HepG2 (cell line): Measurements from ENCODE around the gene NOL4L. TPM values are rescaled to one million over a fixed set of nuclear protein-coding genes. Genes with fewer than 3 reads are reported as not detected.

ENCODE experiments used
- ATAC-seq: fragments of 200-7000 bp; cut with Tn5 transposase; 3 replicates; pipeline ENCODE4 v1.9.1; 2020; ENCODE audit warnings: mild to moderate bottlenecking, moderate library complexity
- BruUV-seq: library from RNA; stranded (reverse); fragments of 400-500 nt; replicated peaks from 2 replicates; lab custom pipeline; 2021; lab: Mats Ljungman, UMichigan
- CTCF ChIA-PET: fragments of 300-600 bp; formaldehyde crosslinking; extraction: SDS; loops from one replicate; lab custom pipeline; 2021; ENCODE audit warnings: low total read pairs, inconsistent platforms, low intra/inter-chr PET ratio; lab: Yijun Ruan, JAX
- POLR2A ChIA-PET: fragments of 350-600 bp; sonication (Branson Sonifier 250); formaldehyde crosslinking; loops from one replicate; lab custom pipeline; 2020; ENCODE audit warnings: antibody characterized with exemption, inconsistent platforms; lab: Yijun Ruan, JAX
- DNase-seq: peaks from one replicate; pipeline ENCODE4 v3.0.0-alpha.2; 2015; ENCODE audit warnings: low spot score
- FAIRE-seq: peaks from 3 replicates; lab custom pipeline; 2011; peaks lifted over from hg19 to GRCh38; lab: Jason Lieb, UNC
- H2AFZ ChIP-seq: one replicate; pipeline ENCODE4 v1.6.1; 2011; ENCODE audit warnings: low read length, inconsistent platforms
- H3K27ac ChIP-seq: fragments of 300-600 bp; 3 replicates; pipeline ENCODE4 v1.8.0; 2011; ENCODE audit warnings: mixed run types, mild to moderate bottlenecking, mixed read lengths, low read length, inconsistent platforms; ENCODE audit not compliant: insufficient read depth; ENCODE audit errors: extremely low read length
- H3K27me3 ChIP-seq, 2 experiments: fragments of 200-600 bp in 1 of 2; 2 replicates in 1 of 2; 3 replicates in 1 of 2; pipeline versions ENCODE4 v1.6.0 to v1.8.0; 2011; ENCODE audit warnings: low read length in 2 of 2, mild to moderate bottlenecking in 2 of 2, moderate library complexity in 2 of 2, inconsistent platforms in 1 of 2; ENCODE audit not compliant: insufficient read depth in 2 of 2, control insufficient read depth in 1 of 2
- H3K36me3 ChIP-seq, 2 experiments: fragments of 200-600 bp in 1 of 2; replicated peaks in 1 of 2; 2 replicates in 1 of 2; 3 replicates in 1 of 2; pipeline versions ENCODE4 v1.5.1 to v1.8.0; 2011; ENCODE audit warnings: low read length in 2 of 2, inconsistent platforms in 1 of 2; ENCODE audit not compliant: insufficient read depth in 2 of 2, control insufficient read depth in 1 of 2
- H3K4me1 ChIP-seq: 2 replicates; pipeline ENCODE4 v1.5.1; 2012; ENCODE audit warnings: low read length, inconsistent platforms; ENCODE audit not compliant: insufficient read depth
- H3K4me2 ChIP-seq: 2 replicates; pipeline ENCODE4 v1.6.0; 2011; ENCODE audit warnings: low read depth, low read length, inconsistent platforms
- H3K4me3 ChIP-seq, 3 experiments: fragments of 200-600 bp in 1 of 3; sonication (generic), shearing (Covaris generic) in 1 of 3; replicated peaks in 1 of 3; 2 replicates each; pipeline ENCODE4 v1.5.1; 2011 to 2016; ENCODE audit warnings: low read length in 3 of 3, inconsistent platforms in 2 of 3, low read depth in 2 of 3, mild to moderate bottlenecking in 2 of 3, control low read depth in 1 of 3, mixed read lengths in 1 of 3; ENCODE audit not compliant: insufficient read depth in 1 of 3
- H3K79me2 ChIP-seq: one replicate; pipeline ENCODE4 v1.6.1; 2011; ENCODE audit warnings: low read length, inconsistent platforms; ENCODE audit not compliant: insufficient read depth
- H3K9ac ChIP-seq: 2 replicates; pipeline ENCODE4 v1.6.0; 2011; ENCODE audit warnings: mild to moderate bottlenecking, low read depth, low read length, inconsistent platforms; ENCODE audit not compliant: insufficient read depth
- H3K9me3 ChIP-seq: 2 replicates; pipeline ENCODE4 v1.5.1; 2012; ENCODE audit warnings: mild to moderate bottlenecking, low read length
- H4K20me1 ChIP-seq: 2 replicates; pipeline ENCODE4 v1.6.0; 2011; ENCODE audit warnings: inconsistent platforms, mild to moderate bottlenecking, low read length, moderate library complexity; ENCODE audit not compliant: insufficient read depth
- AGO2 ChIP-seq: fragments of 200-400 bp; formaldehyde crosslinking; optimal IDR thresholded peaks from 2 replicates; pipeline ENCODE3; 2017; ENCODE audit warnings: mild to moderate bottlenecking, low read depth, low read length, moderate library complexity
- FIP1L1 ChIP-seq: fragments of 200-400 bp; formaldehyde crosslinking; IDR thresholded peaks from 2 replicates; pipeline ENCODE4 v1.6.1; 2018; ENCODE audit warnings: low read depth, mild to moderate bottlenecking, low read length, moderate library complexity, borderline replicate concordance; ENCODE audit not compliant: insufficient read depth
- HIVEP1 ChIP-seq: sonication (generic); formaldehyde crosslinking; IDR thresholded peaks from 2 replicates; pipeline ENCODE4 v1.4.0; 2020; ENCODE audit warnings: mild to moderate bottlenecking, missing genetic modification reagents
- JUNB ChIP-seq: sonication (generic); formaldehyde crosslinking; IDR thresholded peaks from 2 replicates; pipeline ENCODE4 v1.8.0; 2022; ENCODE audit warnings: missing genetic modification reagents, mild to moderate bottlenecking, borderline replicate concordance
- KMT2A ChIP-seq: sonication (generic); formaldehyde crosslinking; IDR thresholded peaks from 2 replicates; pipeline ENCODE4 v1.4.0; 2020; ENCODE audit warnings: missing genetic modification reagents
- MAFK ChIP-seq, 2 experiments: IDR thresholded peaks in 1 of 2; conservative IDR thresholded peaks in 1 of 2; 2 replicates each; pipeline ENCODE4 v1.6.1; 2011; ENCODE audit warnings: improper control_type of control experiment in 2 of 2, low read length in 2 of 2
- NFE2L1 ChIP-seq: sonication (generic); formaldehyde crosslinking; IDR thresholded peaks from 2 replicates; pipeline ENCODE4 v1.4.0; 2020; ENCODE audit warnings: missing genetic modification reagents, mild to moderate bottlenecking, borderline replicate concordance
- POLR2A ChIP-seq, 2 experiments: IDR thresholded peaks; 2 replicates each; pipeline ENCODE4 v1.6.1; 2011; ENCODE audit warnings: low read depth in 2 of 2, low read length in 2 of 2, mild to moderate bottlenecking in 1 of 2, moderate library complexity in 1 of 2; ENCODE audit not compliant: insufficient read depth in 1 of 2
- SALL2 ChIP-seq: sonication (generic); formaldehyde crosslinking; IDR thresholded peaks from 2 replicates; pipeline ENCODE4 v1.8.1; 2023; ENCODE audit warnings: mild to moderate bottlenecking, missing genetic modification reagents, inconsistent platforms
- ZNF234 ChIP-seq: sonication (generic); formaldehyde crosslinking; conservative IDR thresholded peaks from 2 replicates; pipeline ENCODE4 v1.5.1; 2020; ENCODE audit warnings: mild to moderate bottlenecking, missing genetic modification reagents
- ZNF768 ChIP-seq: sonication (generic); formaldehyde crosslinking; IDR thresholded peaks from 2 replicates; pipeline ENCODE4 v1.4.0; 2020; ENCODE audit warnings: missing genetic modification reagents
- ZNF879 ChIP-seq: sonication (generic); formaldehyde crosslinking; IDR thresholded peaks from 2 replicates; pipeline ENCODE4 v1.8.1; 2023; ENCODE audit warnings: missing genetic modification reagents
- ZNF883 ChIP-seq: sonication (generic); formaldehyde crosslinking; IDR thresholded peaks from 2 replicates; pipeline ENCODE4 v1.5.1; 2020; ENCODE audit warnings: mild to moderate bottlenecking, missing genetic modification reagents; ENCODE audit errors: not compliant biosample characterization
- WGBS: methylation state at CpG from one replicate; pipeline ENCODE4 v1.1.6; 2017; ENCODE audit warnings: low lambda C conversion rate; 5-methylcytosine and 5-hydroxymethylcytosine counted together
- in situ Hi-C: cut with HindIII; loops from 2 replicates; pipeline ENCODE4 v1.10.0; 2017; ENCODE audit warnings: low pct_unique_long_range_greater_than_20kb; ENCODE audit not compliant: extremely low pct_ligation_motif_present
- intact Hi-C: fragments of 100-400 bp; cut with micrococcal nuclease; formaldehyde crosslinking; loops from one replicate; pipeline ENCODE4 v1.10.0; 2022; ENCODE audit not compliant: unreplicated experiment
- polyA plus RNA-seq, 8 experiments: library from polyadenylated mRNA; depleted of rRNA in 3 of 8; stranded (reverse) in 7 of 8; unstranded in 1 of 8; fragments of >200 nt; fragmentation: Illumina TruSeq in 4 of 8; extraction: Trizol in 4 of 8; gene quantifications; 2 replicates each; pipeline versions ENCODE4 v1.2.1 to v1.2.3, GENCODE V29; 2011 to 2016; ENCODE audit warnings: low read depth in 4 of 8, missing spikeins in 1 of 8, mixed read lengths in 1 of 8; ENCODE audit not compliant: insufficient read depth in 1 of 8
- total RNA-seq, 5 experiments: library from RNA; depleted of rRNA; stranded (reverse); fragments of >200 nt; fragmentation: Illumina TruSeq; extraction: Trizol; gene quantifications; 2 replicates each; pipeline ENCODE4 v1.2.3, GENCODE V29; 2016; ENCODE audit warnings: low read depth in 1 of 5
- TF ChIP-seq, protein P1 (sequence below): sonication (generic); formaldehyde crosslinking; IDR thresholded peaks from 2 replicates; pipeline ENCODE4 v1.4.0; 2020; ENCODE audit warnings: missing genetic modification reagents
- TF ChIP-seq, protein P2 (sequence below): sonication (generic); formaldehyde crosslinking; conservative IDR thresholded peaks from 2 replicates; pipeline ENCODE4 v1.8.0; 2022; ENCODE audit warnings: low read depth, missing genetic modification reagents
- TF ChIP-seq, protein P3 (sequence below): sonication (generic); formaldehyde crosslinking; IDR thresholded peaks from 2 replicates; pipeline ENCODE4 v1.5.0; 2020; ENCODE audit warnings: mild to moderate bottlenecking, missing genetic modification reagents
- TF ChIP-seq, protein P4 (sequence below): sonication (generic); formaldehyde crosslinking; IDR thresholded peaks from 2 replicates; pipeline ENCODE4 v1.5.0; 2020; ENCODE audit warnings: missing genetic modification reagents, mild to moderate bottlenecking, borderline replicate concordance

NOL4L gene
- total and polyA plus RNA-seq, 2 of the 13 experiments (the other 11 are each of a cell fraction or from before 2014, with no cell fraction given), result 16.6 to 35.4 TPM

DNA sequence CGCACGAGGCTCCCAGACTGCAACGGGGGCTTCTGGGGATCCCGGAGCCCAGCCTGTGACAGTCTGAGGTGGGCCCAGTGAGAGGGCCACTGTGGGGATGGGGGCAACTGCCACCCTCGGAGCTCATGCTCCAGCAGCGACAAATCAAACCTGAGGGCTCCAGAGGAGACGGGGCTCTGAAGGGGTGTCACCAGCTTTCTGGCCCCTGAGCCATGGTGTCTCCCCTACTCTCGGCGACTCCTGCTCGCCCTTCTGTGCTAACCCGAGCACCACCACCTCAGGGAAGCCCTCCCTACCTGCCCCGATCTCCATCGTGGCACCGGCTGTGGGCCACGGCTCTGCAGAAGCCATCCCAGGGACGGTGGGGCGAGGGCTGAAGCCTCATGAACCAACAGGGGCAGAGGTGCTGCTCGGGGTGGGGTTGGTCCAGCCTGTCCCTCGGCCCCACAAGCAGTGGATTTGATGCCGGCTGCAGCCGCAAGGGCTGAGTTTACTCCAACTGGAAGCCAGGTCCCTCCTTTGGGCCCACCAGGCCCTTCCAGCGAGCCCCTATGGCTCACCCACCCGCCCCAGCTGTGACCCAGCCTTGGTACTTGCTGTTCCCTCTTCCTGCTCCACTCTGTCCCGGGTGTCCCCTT is 124.3 kb downstream of the NOL4L start:
- H3K4me1 ChIP-seq, result peaks cover 27% of the 10 kb centered on the region
- 97% methylated on average over 23 of the region's 24 CpGs for WGBS
- no peak for DNase-seq
- TF ChIP-seq NFE2L1 (CRISPR knock-in tag) (no peak), FIP1L1 (no peak), AGO2 (peak; percentile 93), JUNB (no peak), KMT2A (CRISPR knock-in tag) (no peak), POLR2A (IDR thresholded peaks at IDR 0.05; ENCODE audit: insufficient read depth in 1 of 2, low read depth in 2 of 2, low read length in 2 of 2) (0 out of 4 replicates have a peak, but pooled peaks of 1 of the 2 experiments have one; percentile 14), HIVEP1 (CRISPR knock-in tag) (0 out of 2 replicates have a peak, but pooled peaks have one; percentile 23), SALL2 (CRISPR knock-in tag) (no peak), ZNF879 (CRISPR knock-in tag) (no peak), ZNF234 (CRISPR knock-in tag) (no peak), ZNF883 (no peak), ZNF768 (peak; percentile 45; the same call in 1 of the 2 replicates), MAFK (conservative IDR thresholded peaks at IDR 0.05 in 1 of 2, IDR thresholded peaks at IDR 0.05 in 1 of 2; ENCODE audit: low read length in 2 of 2) (no peak)
- TF ChIP-seq, protein P1, sequence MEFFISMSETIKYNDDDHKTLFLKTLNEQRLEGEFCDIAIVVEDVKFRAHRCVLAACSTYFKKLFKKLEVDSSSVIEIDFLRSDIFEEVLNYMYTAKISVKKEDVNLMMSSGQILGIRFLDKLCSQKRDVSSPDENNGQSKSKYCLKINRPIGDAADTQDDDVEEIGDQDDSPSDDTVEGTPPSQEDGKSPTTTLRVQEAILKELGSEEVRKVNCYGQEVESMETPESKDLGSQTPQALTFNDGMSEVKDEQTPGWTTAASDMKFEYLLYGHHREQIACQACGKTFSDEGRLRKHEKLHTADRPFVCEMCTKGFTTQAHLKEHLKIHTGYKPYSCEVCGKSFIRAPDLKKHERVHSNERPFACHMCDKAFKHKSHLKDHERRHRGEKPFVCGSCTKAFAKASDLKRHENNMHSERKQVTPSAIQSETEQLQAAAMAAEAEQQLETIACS (CRISPR knock-in tag), result no peak
- TF ChIP-seq, protein P2, sequence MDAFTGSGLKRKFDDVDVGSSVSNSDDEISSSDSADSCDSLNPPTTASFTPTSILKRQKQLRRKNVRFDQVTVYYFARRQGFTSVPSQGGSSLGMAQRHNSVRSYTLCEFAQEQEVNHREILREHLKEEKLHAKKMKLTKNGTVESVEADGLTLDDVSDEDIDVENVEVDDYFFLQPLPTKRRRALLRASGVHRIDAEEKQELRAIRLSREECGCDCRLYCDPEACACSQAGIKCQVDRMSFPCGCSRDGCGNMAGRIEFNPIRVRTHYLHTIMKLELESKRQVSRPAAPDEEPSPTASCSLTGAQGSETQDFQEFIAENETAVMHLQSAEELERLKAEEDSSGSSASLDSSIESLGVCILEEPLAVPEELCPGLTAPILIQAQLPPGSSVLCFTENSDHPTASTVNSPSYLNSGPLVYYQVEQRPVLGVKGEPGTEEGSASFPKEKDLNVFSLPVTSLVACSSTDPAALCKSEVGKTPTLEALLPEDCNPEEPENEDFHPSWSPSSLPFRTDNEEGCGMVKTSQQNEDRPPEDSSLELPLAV (CRISPR knock-in tag), result no peak
- TF ChIP-seq, protein P3, sequence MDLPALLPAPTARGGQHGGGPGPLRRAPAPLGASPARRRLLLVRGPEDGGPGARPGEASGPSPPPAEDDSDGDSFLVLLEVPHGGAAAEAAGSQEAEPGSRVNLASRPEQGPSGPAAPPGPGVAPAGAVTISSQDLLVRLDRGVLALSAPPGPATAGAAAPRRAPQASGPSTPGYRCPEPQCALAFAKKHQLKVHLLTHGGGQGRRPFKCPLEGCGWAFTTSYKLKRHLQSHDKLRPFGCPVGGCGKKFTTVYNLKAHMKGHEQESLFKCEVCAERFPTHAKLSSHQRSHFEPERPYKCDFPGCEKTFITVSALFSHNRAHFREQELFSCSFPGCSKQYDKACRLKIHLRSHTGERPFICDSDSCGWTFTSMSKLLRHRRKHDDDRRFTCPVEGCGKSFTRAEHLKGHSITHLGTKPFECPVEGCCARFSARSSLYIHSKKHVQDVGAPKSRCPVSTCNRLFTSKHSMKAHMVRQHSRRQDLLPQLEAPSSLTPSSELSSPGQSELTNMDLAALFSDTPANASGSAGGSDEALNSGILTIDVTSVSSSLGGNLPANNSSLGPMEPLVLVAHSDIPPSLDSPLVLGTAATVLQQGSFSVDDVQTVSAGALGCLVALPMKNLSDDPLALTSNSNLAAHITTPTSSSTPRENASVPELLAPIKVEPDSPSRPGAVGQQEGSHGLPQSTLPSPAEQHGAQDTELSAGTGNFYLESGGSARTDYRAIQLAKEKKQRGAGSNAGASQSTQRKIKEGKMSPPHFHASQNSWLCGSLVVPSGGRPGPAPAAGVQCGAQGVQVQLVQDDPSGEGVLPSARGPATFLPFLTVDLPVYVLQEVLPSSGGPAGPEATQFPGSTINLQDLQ (CRISPR knock-in tag), result no peak
- TF ChIP-seq, protein P4, sequence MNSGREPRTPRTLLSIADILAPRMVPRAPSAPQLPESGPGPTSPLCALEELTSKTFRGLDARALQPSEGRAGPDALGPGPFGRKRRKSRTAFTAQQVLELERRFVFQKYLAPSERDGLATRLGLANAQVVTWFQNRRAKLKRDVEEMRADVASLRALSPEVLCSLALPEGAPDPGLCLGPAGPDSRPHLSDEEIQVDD (CRISPR knock-in tag), result no peak

More for the DNA sequence above, 124.3 kb downstream of the NOL4L start:
- BruUV-seq, result no TSS peak
- ChIA-PET POLR2A (no interaction called here), CTCF (no interaction called here)
- intact Hi-C loops (no loop called here), in situ Hi-C loops (no loop called here)
- no peak overlapping the region for H3K4me3 ChIP-seq
- no peak overlapping the region for H2AFZ ChIP-seq
- ATAC-seq (no peak), FAIRE-seq (no peak)
- no peak overlapping the region for H3K9ac ChIP-seq
- H3K27ac ChIP-seq, result no peak overlapping the region
- H3K36me3 ChIP-seq, result peaks cover 30 to 45% of the 10 kb centered on the region in 2 experiments; a peak in 4 of 5 replicates
- H4K20me1 ChIP-seq, result peaks cover 6% of the 10 kb centered on the region; the same call in 1 of the 2 replicates
- peaks cover 35% of the 10 kb centered on the region for H3K79me2 ChIP-seq
- no peaks in the 10 kb centered on the region for H3K27me3 ChIP-seq
- no peaks in the 10 kb centered on the region for H3K9me3 ChIP-seq
- H3K4me2 ChIP-seq, result no peak overlapping the region
